GM23248 (cell line): ENCODE data around the gene FAM98A. TPM values are rescaled to one million over a fixed set of nuclear protein-coding genes. Genes with fewer than 3 reads are reported as not detected.

Experiments used
- DNase-seq: peaks from one replicate; pipeline ENCODE4 v3.0.0-alpha.2; 2015
- H2AFZ ChIP-seq: fragments of 200-600 bp; sonication (generic); 2 replicates; pipeline ENCODE4 v1.6.1; 2016; ENCODE audit warnings: antibody characterized with exemption
- H3F3A ChIP-seq: fragments of 200-600 bp; sonication (generic); 2 replicates; pipeline ENCODE4 v1.6.1; 2016; ENCODE audit warnings: mild to moderate bottlenecking, antibody characterized with exemption, mixed run types; ENCODE audit not compliant: insufficient read depth
- H3K27ac ChIP-seq: fragments of 200-600 bp; sonication (generic); 2 replicates; pipeline ENCODE4 v1.5.1; 2016; ENCODE audit warnings: mild to moderate bottlenecking
- H3K27me3 ChIP-seq: fragments of 200-600 bp; sonication (generic); replicated peaks from 2 replicates; pipeline ENCODE4 v1.6.1; 2016; ENCODE audit warnings: mild to moderate bottlenecking; ENCODE audit not compliant: insufficient read depth
- H3K36me3 ChIP-seq: fragments of 200-600 bp; sonication (generic); 2 replicates; pipeline ENCODE4 v1.6.1; 2016; ENCODE audit warnings: low read depth, mild to moderate bottlenecking
- H3K4me1 ChIP-seq: fragments of 200-600 bp; sonication (generic); 2 replicates; pipeline ENCODE4 v1.6.1; 2016; ENCODE audit warnings: mild to moderate bottlenecking; ENCODE audit not compliant: insufficient read depth
- H3K4me2 ChIP-seq: fragments of 200-600 bp; sonication (generic); one replicate; pipeline ENCODE4 v1.6.1; 2016; ENCODE audit warnings: mild to moderate bottlenecking; ENCODE audit not compliant: unreplicated experiment
- H3K4me3 ChIP-seq: fragments of 200-600 bp; sonication (generic); 2 replicates; pipeline ENCODE4 v1.5.1; 2016; ENCODE audit warnings: mild to moderate bottlenecking
- H3K79me2 ChIP-seq: fragments of 200-600 bp; sonication (generic); 2 replicates; pipeline ENCODE4 v1.6.1; 2016; ENCODE audit warnings: mild to moderate bottlenecking; ENCODE audit not compliant: insufficient read depth
- H3K9ac ChIP-seq: fragments of 200-600 bp; sonication (generic); 2 replicates; pipeline ENCODE4 v1.6.1; 2016; ENCODE audit warnings: mild to moderate bottlenecking
- H3K9me2 ChIP-seq: fragments of 200-600 bp; sonication (generic); 2 replicates; pipeline ENCODE4 v1.6.1; 2016; ENCODE audit warnings: mixed run types, mild to moderate bottlenecking, moderate library complexity; ENCODE audit not compliant: insufficient read depth
- H3K9me3 ChIP-seq: fragments of 200-600 bp; sonication (generic); one replicate; pipeline ENCODE4 v1.6.1; 2017; ENCODE audit warnings: low read depth
- H4K20me1 ChIP-seq: fragments of 200-600 bp; sonication (generic); 2 replicates; pipeline ENCODE4 v1.6.0; 2016; ENCODE audit not compliant: insufficient read depth
- EZH2 ChIP-seq: fragments of 200-600 bp; sonication (generic); IDR thresholded peaks from 2 replicates; pipeline ENCODE4 v1.6.1; 2018; ENCODE audit warnings: antibody characterized with exemption, mild to moderate bottlenecking; ENCODE audit not compliant: insufficient read depth, poor library complexity, severe bottlenecking
- EZH2phosphoT487 ChIP-seq: fragments of 200-600 bp; sonication (generic); IDR thresholded peaks from 2 replicates; pipeline ENCODE4 v1.6.1; 2018; ENCODE audit warnings: antibody characterized with exemption, moderate library complexity, mild to moderate bottlenecking, low read depth; ENCODE audit not compliant: insufficient read depth
- WGBS, 2 experiments: methylation state at CpG; one replicate each; pipeline ENCODE4 v1.1.6; 2015 to 2017; ENCODE audit warnings: low lambda C conversion rate in 2 of 2, low coverage in 1 of 2; ENCODE audit errors: missing lambda C conversion rate in 2 of 2; 5-methylcytosine and 5-hydroxymethylcytosine counted together
- in situ Hi-C: fragments of 300-500 bp; cut with MboI; formaldehyde crosslinking; loops from 2 replicates; pipeline ENCODE4 v1.15.0; 2020
- polyA plus RNA-seq: library from polyadenylated mRNA; unstranded; fragments of >200 nt; fragmentation: Nextera tagmentation; extraction: Ambion mirVana; gene quantifications from 2 replicates; pipeline ENCODE4 v1.2.1, GENCODE V29; 2016
- total RNA-seq: library from RNA; depleted of rRNA; stranded (reverse); fragments of >200 nt; shearing (Covaris generic); gene quantifications from 2 replicates; pipeline ENCODE4 v1.2.3, GENCODE V29; 2014

Gene FAM98A
- total and polyA plus RNA-seq, 2 experiments from 2014 or later, result 29.2 to 87.1 TPM

DNA sequence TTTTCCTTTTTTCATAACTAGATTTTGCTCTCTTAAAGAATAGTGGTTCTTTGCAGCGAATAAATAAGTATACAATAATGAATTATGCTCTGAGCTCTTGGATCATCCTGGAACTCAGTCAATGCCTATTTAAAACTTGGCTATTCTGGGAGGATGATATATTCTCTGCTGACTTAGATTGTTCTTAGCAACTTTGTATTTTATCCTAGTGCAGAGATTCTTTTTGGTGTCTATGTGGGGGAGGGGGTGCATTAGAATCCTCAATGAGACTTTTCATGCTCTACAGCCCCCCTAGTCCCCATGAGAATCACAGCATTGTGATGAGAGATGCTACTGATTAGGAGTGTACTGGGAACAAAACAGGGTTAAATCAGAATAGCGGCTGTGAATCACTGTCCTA is 8.8 kb upstream of the FAM98A start:
- no peak overlapping the region for H3K4me2 ChIP-seq
- no peak for DNase-seq
- in situ Hi-C loops, result no loop called here
- no peaks in the 10 kb centered on the region for H3K79me2 ChIP-seq
- no peak overlapping the region for H2AFZ ChIP-seq
- no peak overlapping the region for H3K27ac ChIP-seq
- no peaks in the 10 kb centered on the region for H3K36me3 ChIP-seq
- no peak overlapping the region for H3K9ac ChIP-seq
- H3F3A ChIP-seq, result no peaks in the 10 kb centered on the region
- H4K20me1 ChIP-seq, result no peaks in the 10 kb centered on the region
- H3K4me1 ChIP-seq, result no peaks in the 10 kb centered on the region
- 48 to 53% methylated on average over 2 of the region's 2 CpGs for WGBS, 2 experiments
- H3K9me2 ChIP-seq, result no peaks in the 10 kb centered on the region
- no peak overlapping the region for H3K4me3 ChIP-seq
- H3K27me3 ChIP-seq, result no peaks in the 10 kb centered on the region
- TF ChIP-seq EZH2, result no peak
- no peak for TF ChIP-seq EZH2phosphoT487
- no peaks in the 10 kb centered on the region for H3K9me3 ChIP-seq

- H3F3A ChIP-seq, result no peaks in the 10 kb centered on the region
- no peak overlapping the region for H3K4me3 ChIP-seq
- H3K9ac ChIP-seq, result no peak overlapping the region
- in situ Hi-C loops, result no loop called here
- no peak overlapping the region for H3K27ac ChIP-seq
- H3K36me3 ChIP-seq, result no peaks in the 10 kb centered on the region
- H3K9me2 ChIP-seq, result no peaks in the 10 kb centered on the region
- H3K4me2 ChIP-seq, result no peak overlapping the region
- no peaks in the 10 kb centered on the region for H3K79me2 ChIP-seq
- H3K4me1 ChIP-seq, result 0 out of 2 replicates have a peak, but pooled peaks cover 4% of the 10 kb centered on the region
- H4K20me1 ChIP-seq, result no peaks in the 10 kb centered on the region
- no peak overlapping the region for H2AFZ ChIP-seq
- TF ChIP-seq EZH2, result no peak
- no peak for TF ChIP-seq EZH2phosphoT487
- 56 to 70% methylated on average over 4 of the region's 4 CpGs for WGBS, 2 experiments
- no peaks in the 10 kb centered on the region for H3K27me3 ChIP-seq
- H3K9me3 ChIP-seq, result no peaks in the 10 kb centered on the region
- no peak for DNase-seq
These were observed 8.2 kb upstream of the FAM98A start for GRCh38 chr2:33607251-33607721.

DNA sequence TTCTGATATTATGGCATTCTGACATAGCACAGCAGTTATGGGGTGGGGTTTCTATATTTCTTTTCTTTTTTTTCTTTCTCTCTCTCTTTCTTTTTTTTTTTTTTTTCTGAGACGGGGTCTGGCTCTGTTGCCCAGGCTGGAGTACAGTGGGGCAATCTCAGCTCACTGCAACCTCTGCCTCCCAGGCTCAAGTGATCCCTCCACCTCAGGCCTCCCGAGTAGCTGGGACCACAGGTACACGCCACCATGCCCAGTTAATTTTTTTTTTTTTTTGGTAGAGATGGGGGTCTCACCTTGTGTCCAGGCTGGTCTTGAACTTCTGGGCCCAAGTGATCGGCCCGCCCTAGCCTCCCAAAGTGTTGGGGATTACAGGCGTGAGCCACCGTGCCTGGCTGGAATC is 7.5 kb upstream of the FAM98A start:
- Histone ChIP-seq H3K4me2 (no peak overlapping the region), H3K4me3 (no peak overlapping the region), H3K4me1 (0 out of 2 replicates have a peak, but pooled peaks cover 9% of the 10 kb centered on the region), H3K9ac (no peak overlapping the region), H3K9me2 (no peaks in the 10 kb centered on the region), H3K27me3 (no peaks in the 10 kb centered on the region), H3K27ac (no peak overlapping the region), H3F3A (no peaks in the 10 kb centered on the region), H2AFZ (no peak overlapping the region), H3K9me3 (no peaks in the 10 kb centered on the region), H3K36me3 (no peaks in the 10 kb centered on the region), H4K20me1 (no peaks in the 10 kb centered on the region), H3K79me2 (no peaks in the 10 kb centered on the region)
- DNase-seq, result no peak
- TF ChIP-seq EZH2phosphoT487 (no peak), EZH2 (no peak)
- WGBS, 2 experiments, result 74 to 76% methylated on average over 7 of the region's 7 CpGs
- in situ Hi-C loops, result no loop called here

DNA sequence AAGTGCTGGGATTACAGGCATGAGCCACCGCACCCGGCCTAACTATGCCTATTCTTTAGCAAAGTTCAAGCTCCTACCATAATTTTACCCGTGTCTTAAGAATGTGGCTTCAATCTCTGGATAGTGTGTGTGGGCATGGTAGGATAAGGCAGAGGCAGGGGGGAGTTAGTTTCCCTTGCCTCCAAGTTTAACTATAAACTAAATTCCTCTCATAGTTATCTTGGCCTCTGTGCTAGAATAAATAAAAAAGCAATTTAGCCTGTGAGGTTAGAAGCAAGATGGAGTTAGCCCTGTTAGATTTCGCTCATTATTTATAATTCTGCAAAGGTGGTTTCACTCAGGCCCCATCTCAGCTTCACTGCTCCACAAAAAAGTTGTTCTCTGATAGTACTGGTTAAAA is 7.0 kb upstream of the FAM98A start:
- DNase-seq, result no peak
- WGBS, 2 experiments, result 70 to 73% methylated on average over 4 of the region's 4 CpGs
- no peaks in the 10 kb centered on the region for H3K9me2 ChIP-seq
- no peaks in the 10 kb centered on the region for H3K79me2 ChIP-seq
- H3K9me3 ChIP-seq, result no peaks in the 10 kb centered on the region
- H3K27ac ChIP-seq, result no peak overlapping the region
- no peaks in the 10 kb centered on the region for H3K27me3 ChIP-seq
- no peaks in the 10 kb centered on the region for H4K20me1 ChIP-seq
- no peak overlapping the region for H3K9ac ChIP-seq
- H3K36me3 ChIP-seq, result no peaks in the 10 kb centered on the region
- TF ChIP-seq EZH2phosphoT487 (no peak), EZH2 (no peak)
- H3K4me1 ChIP-seq, result 0 out of 2 replicates have a peak, but pooled peaks cover 9% of the 10 kb centered on the region
- H3F3A ChIP-seq, result no peaks in the 10 kb centered on the region
- in situ Hi-C loops, result no loop called here
- no peak overlapping the region for H3K4me3 ChIP-seq
- no peak overlapping the region for H3K4me2 ChIP-seq
- H2AFZ ChIP-seq, result no peak overlapping the region

DNA sequence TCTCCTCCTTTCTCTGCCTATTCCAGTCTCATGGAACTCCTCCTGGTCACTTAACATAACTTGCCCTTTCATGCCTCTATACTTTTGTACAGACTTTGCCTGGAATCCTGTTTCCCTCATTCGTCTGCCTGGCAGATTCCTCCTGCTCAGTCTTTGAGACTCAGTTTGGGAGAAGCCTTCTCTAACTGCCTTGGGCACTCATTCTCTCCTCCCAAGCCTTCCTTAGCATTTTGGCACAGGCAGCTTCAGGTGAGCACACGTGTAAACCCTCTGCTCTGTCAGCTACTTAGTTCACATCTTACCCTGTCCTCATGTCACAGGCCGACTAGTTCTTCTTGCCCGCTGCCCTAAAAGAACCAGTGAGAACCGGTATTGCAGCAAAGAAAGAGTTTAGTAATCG is 6.0 kb upstream of the FAM98A start:
- Histone ChIP-seq H3K4me3 (no peak overlapping the region), H3K9me2 (no peaks in the 10 kb centered on the region), H3K27ac (no peak overlapping the region), H3K36me3 (no peaks in the 10 kb centered on the region), H4K20me1 (no peaks in the 10 kb centered on the region), H3F3A (no peaks in the 10 kb centered on the region), H3K4me1 (0 out of 2 replicates have a peak, but pooled peaks cover 11% of the 10 kb centered on the region), H3K4me2 (no peak overlapping the region), H3K27me3 (no peaks in the 10 kb centered on the region), H3K9ac (no peak overlapping the region), H3K9me3 (no peaks in the 10 kb centered on the region), H3K79me2 (no peaks in the 10 kb centered on the region), H2AFZ (no peak overlapping the region)
- WGBS, 2 experiments, result 79 to 83% methylated on average over 6 of the region's 6 CpGs
- DNase-seq, result no peak
- TF ChIP-seq EZH2 (no peak), EZH2phosphoT487 (no peak)
- in situ Hi-C loops, result no loop called here
